ENCODE results near the gene IGFBP3.

IGFBP3 gene

GRCh38 chr7:45878457-45879144 is 42.5 kb downstream of the IGFBP3 start:
- no peak for DNase-seq (ENCODE audit: low read depth in 2 of 2)
- TF ChIP-seq CTCF (IDR thresholded peaks at IDR 0.05; ENCODE audit: low read depth, low read length): no peak
- H3K4me3 ChIP-seq (replicated peaks in 1 of 2; ENCODE audit: low read depth in 2 of 2, low read length in 2 of 2): no peak overlapping the region

- DNase-seq (ENCODE audit: low read depth in 2 of 2): no peak
- H3K4me3 ChIP-seq (replicated peaks in 1 of 2; ENCODE audit: low read depth in 2 of 2, low read length in 2 of 2): no peak overlapping the region
- TF ChIP-seq CTCF (IDR thresholded peaks at IDR 0.05; ENCODE audit: low read depth, low read length): no peak
Observed at GRCh38 chr7:45876519-45876918, 44.6 kb downstream of the IGFBP3 start.

GRCh38 chr7:45874408-45875131 is 46.5 kb downstream of the IGFBP3 start:
- no peak for TF ChIP-seq CTCF (IDR thresholded peaks at IDR 0.05; ENCODE audit: low read depth, low read length)
- peak; percentile 82 to 86 for DNase-seq (ENCODE audit: low read depth in 2 of 2)
- no peak overlapping the region for H3K4me3 ChIP-seq (replicated peaks in 1 of 2; ENCODE audit: low read depth in 2 of 2, low read length in 2 of 2)

GRCh38 chr7:45873355-45873754 is 47.7 kb downstream of the IGFBP3 start:
- DNase-seq (ENCODE audit: low read depth in 2 of 2): no peak
- TF ChIP-seq CTCF (IDR thresholded peaks at IDR 0.05; ENCODE audit: low read depth, low read length): no peak
- no peak overlapping the region for H3K4me3 ChIP-seq (replicated peaks in 1 of 2; ENCODE audit: low read depth in 2 of 2, low read length in 2 of 2)

GRCh38 chr7:45873035-45873354 is 48.1 kb downstream of the IGFBP3 start, which contains the start of gene CCDC201:
Gene CCDC201 (minus strand): TSS chr7:45873082. CDS start chr7:45873007, 75 bp downstream.
- TF ChIP-seq CTCF (IDR thresholded peaks at IDR 0.05; ENCODE audit: low read depth, low read length): no peak
- DNase-seq (ENCODE audit: low read depth in 2 of 2): no peak
- H3K4me3 ChIP-seq (replicated peaks in 1 of 2; ENCODE audit: low read depth in 2 of 2, low read length in 2 of 2): no peak within 1 kb of the TSS

GRCh38 chr7:45872116-45873034 is 48.7 kb downstream of the IGFBP3 start:
- TF ChIP-seq CTCF (IDR thresholded peaks at IDR 0.05; ENCODE audit: low read depth, low read length): peak; percentile 71
- H3K4me3 ChIP-seq (replicated peaks in 1 of 2; ENCODE audit: low read depth in 2 of 2, low read length in 2 of 2): no peak overlapping the region
- DNase-seq (ENCODE audit: low read depth in 2 of 2): peak in 1 of 2 donors; percentile 28
